Ectodermal cell (in vitro differentiated cells): ENCODE data around the gene BMI1.
A peak's percentile ranks its signal among the peaks of the same experiment; 100 is the strongest.
"Not testable (repeated sequence)": the region's sequence is repeated elsewhere in the genome, so short reads cannot be mapped to it uniquely, and the experiment has no call there.

ENCODE experiments used
- H3K27ac ChIP-seq: 2 replicates; pipeline ENCODE4 v1.7.0; 2013; ENCODE audit warnings: mild to moderate bottlenecking, low read depth, low read length; ENCODE audit not compliant: insufficient read depth, poor library complexity, severe bottlenecking
- H3K27me3 ChIP-seq: 2 replicates; pipeline ENCODE4 v1.7.0; 2013; ENCODE audit warnings: mild to moderate bottlenecking, low read length; ENCODE audit not compliant: insufficient read depth, control insufficient read depth, poor library complexity, severe bottlenecking
- H3K36me3 ChIP-seq: one replicate; pipeline ENCODE4 v1.7.0; 2013; ENCODE audit warnings: low read length; ENCODE audit not compliant: control insufficient read depth, insufficient read depth
- H3K4me1 ChIP-seq: one replicate; pipeline ENCODE4 v1.7.0; 2013; ENCODE audit warnings: low read length; ENCODE audit not compliant: control insufficient read depth, insufficient read depth
- H3K4me3 ChIP-seq: 2 replicates; pipeline ENCODE4 v1.7.0; 2013; ENCODE audit warnings: low read depth, low read length, control low read depth; ENCODE audit not compliant: insufficient read depth
- H3K9me3 ChIP-seq: 2 replicates; pipeline ENCODE4 v1.7.0; 2013; ENCODE audit warnings: mild to moderate bottlenecking, low read length, moderate library complexity; ENCODE audit not compliant: control insufficient read depth
- whole genome bisulfite sequencing, 2 experiments: methylation state at CpG; one replicate each; pipeline ENCODE4 v1.1.7; 2013; ENCODE audit warnings: missing lambda C conversion rate in 2 of 2; 5-methylcytosine and 5-hydroxymethylcytosine counted together

BMI1 gene

DNA sequence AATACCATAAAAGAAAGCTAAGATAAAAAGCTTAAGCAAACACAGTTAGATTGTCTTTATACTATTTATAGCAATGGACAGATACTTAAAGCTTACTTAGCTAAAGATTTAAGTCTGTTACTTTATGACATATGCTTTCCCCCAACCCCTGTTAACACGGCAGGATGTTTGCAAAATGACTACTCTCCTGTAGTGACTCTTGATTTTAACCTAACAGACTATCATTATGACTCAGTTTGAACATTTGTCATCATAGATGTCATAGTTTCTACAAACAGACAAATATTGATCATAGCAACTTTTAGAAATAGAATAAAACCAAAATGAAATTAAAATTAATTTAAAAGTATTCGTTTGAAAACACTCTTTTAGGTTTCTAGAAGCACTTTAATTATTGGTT, 12.5 kb upstream of the BMI1 start:
- no peaks in the 10 kb centered on the region for H3K9me3 ChIP-seq
- no peak overlapping the region for H3K4me3 ChIP-seq
- H3K36me3 ChIP-seq, result no peaks in the 10 kb centered on the region
- no peak overlapping the region for H3K27ac ChIP-seq
- WGBS, 2 experiments, result 96 to 100% methylated on average over 1 of the region's 2 CpGs
- no peaks in the 10 kb centered on the region for H3K4me1 ChIP-seq
- peaks cover 6% of the 10 kb centered on the region for H3K27me3 ChIP-seq

DNA sequence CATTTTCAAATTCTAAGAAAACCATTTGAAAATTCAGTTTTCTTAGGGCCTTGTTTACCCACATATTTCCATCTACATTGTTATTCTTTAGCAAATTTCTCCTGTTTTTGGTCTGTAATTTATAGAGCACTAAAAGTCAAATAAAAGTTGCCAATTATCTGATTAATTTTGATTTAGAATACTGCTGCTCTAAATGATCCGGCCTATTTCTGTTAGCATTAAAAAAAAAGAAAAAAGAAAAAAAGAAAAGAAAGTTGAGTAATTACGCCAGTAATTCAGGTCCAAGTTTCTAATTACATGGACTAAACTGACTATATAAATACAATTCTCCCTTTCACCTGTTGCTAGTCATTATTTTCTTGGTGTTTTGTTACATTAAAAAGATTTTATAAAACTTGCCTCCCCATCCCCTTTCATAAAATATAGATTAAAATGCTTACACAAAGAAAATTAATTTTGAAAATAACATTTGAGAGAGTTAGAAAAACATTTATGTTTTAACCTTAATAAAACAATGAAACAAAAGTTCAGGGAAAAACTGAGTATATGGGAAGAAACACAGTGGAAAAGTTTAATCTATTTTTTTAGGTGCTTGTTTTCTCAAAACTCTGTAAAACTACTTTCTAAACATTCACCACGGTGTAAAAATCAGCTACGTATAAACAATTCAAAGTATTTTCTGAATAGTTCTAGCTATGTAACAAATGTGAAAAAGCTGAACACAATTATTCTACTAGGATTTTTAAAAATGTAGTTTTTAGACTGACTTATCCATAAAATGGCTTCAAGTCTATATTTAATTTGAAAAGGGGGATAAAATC, 11.5 kb upstream of the BMI1 start:
- Histone ChIP-seq H3K4me1 (no peaks in the 10 kb centered on the region), H3K9me3 (no peaks in the 10 kb centered on the region), H3K27ac (no peak overlapping the region), H3K4me3 (no peak overlapping the region), H3K36me3 (no peaks in the 10 kb centered on the region), H3K27me3 (peaks cover 16% of the 10 kb centered on the region)
- WGBS, 2 experiments, result 80 to 100% methylated on average over 1 of the region's 4 CpGs

DNA sequence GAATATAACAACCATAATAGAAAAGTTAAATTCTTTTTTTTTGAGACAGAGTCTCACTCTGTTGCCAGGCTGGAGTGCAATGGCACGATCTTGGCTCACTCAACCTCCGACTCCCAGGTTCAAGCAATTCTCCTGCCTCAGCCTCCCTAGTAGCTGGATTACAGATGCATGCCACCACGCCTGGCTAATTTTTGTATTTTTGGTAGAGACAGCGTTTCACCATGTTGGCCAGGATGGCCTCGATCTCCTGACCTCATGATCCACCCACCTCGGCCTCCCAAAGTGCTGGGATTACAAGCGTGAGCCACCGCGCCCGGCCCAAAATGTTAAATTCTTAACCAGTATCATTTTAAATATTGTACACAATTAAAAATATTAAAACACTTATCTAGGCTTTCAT, 10.9 kb upstream of the BMI1 start:
- H3K27ac ChIP-seq, H3K9me3 ChIP-seq, H3K4me1 ChIP-seq, H3K4me3 ChIP-seq, H3K36me3 ChIP-seq: not testable (repeated sequence)
- WGBS, 2 experiments, result 87 to 93% methylated on average over 9 to 10 of the region's 10 CpGs
- peaks cover 22% of the 10 kb centered on the region for H3K27me3 ChIP-seq

DNA sequence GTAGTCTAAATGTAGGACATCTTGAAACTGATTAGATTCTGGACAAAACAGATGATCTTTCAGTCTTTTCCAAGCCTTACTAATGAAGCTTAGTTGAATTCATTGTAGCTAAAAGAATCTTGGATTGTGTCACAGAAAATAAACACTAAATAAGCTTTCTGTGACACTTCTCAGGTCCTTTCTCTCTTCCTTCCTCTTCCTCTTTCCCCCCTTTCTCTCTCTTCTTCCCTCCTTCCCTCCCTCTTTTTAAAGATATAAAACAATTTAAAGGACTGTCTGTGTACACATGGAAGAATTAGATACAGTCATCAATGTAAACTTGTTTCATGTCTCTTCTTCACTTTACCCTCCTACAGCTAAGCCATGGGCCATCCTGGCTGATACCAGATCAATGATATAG, 10.0 kb upstream of the BMI1 start:
- H3K9me3 ChIP-seq, result no peaks in the 10 kb centered on the region

DNA sequence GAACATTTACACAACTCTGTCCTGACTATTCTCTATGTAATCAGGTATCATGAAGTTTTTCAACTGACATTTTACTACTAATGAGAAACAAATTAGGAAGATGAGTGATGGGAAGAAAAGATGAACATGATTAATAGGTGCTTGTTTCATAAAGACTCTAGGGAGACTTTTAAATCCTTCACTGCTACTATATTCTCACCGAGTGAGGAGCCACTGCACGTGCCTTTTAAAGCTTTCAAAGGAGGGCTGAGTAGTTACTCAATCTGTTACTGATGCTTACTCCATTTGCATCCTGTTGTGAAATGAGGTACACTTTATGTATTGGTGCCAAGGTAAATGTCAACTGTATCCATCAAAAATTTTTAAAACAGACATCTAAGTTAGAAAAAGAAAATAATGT, 6.0 kb upstream of the BMI1 start:
- 5 to 6% methylated on average over 2 of the region's 2 CpGs for WGBS, 2 experiments
- Histone ChIP-seq H3K9me3 (no peaks in the 10 kb centered on the region), H3K27me3 (peaks cover 62% of the 10 kb centered on the region), H3K4me3 (no peak overlapping the region), H3K36me3 (no peaks in the 10 kb centered on the region), H3K4me1 (peaks cover 5% of the 10 kb centered on the region), H3K27ac (no peak overlapping the region)

More for the DNA sequence above, 10.0 kb upstream of the BMI1 start:
- no peaks in the 10 kb centered on the region for H3K4me1 ChIP-seq
- H3K36me3 ChIP-seq, result no peaks in the 10 kb centered on the region
- H3K27me3 ChIP-seq, result peaks cover 31% of the 10 kb centered on the region
- no peak overlapping the region for H3K4me3 ChIP-seq
- H3K27ac ChIP-seq, result no peak overlapping the region

DNA sequence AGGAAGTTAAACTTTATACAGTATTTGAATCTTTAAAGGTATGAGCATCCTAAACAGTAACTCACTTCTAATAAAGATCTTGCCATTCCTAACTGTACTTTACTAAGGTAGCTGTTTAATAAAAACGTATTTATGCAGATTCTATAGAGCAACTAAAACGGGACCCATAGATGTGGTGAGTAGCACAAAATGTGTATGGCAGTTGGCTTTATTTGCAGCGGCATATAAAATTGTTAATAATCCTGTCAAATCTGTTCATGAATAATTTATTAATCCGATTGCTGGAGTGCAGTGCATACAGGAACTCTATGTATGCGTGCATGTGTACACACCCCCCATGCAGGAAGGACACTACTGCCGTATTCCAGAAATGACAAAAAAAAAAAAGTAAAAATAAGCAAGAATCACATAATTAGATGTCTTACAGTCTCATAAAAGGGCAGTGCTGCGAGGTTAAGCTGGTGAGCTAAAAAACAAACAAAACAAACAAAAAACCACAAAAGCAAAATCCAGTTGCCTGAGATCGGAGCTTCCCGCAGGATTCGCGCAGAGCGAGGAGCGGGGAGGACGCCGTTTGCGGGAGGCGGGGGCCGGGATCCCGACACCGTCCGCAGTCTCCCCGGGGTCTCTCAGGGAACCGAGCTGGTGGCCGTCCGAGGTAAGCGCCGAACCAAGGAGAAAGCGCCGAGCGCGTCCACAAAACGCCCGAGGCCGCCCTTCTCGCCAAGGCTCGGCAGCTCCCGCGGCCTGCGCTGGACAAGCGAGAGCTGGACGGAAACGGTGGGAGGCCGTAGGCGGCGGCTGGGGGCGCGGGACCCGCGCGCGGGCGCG, 5.2 kb upstream of the BMI1 start:
- Histone ChIP-seq H3K4me3 (peak overlapping the region; percentile 64), H3K4me1 (peaks cover 5% of the 10 kb centered on the region), H3K9me3 (no peaks in the 10 kb centered on the region), H3K27ac (no peak overlapping the region), H3K27me3 (peaks cover 67% of the 10 kb centered on the region), H3K36me3 (no peaks in the 10 kb centered on the region)
- 1% methylated on average over 51 to 53 of the region's 53 CpGs for WGBS, 2 experiments

DNA sequence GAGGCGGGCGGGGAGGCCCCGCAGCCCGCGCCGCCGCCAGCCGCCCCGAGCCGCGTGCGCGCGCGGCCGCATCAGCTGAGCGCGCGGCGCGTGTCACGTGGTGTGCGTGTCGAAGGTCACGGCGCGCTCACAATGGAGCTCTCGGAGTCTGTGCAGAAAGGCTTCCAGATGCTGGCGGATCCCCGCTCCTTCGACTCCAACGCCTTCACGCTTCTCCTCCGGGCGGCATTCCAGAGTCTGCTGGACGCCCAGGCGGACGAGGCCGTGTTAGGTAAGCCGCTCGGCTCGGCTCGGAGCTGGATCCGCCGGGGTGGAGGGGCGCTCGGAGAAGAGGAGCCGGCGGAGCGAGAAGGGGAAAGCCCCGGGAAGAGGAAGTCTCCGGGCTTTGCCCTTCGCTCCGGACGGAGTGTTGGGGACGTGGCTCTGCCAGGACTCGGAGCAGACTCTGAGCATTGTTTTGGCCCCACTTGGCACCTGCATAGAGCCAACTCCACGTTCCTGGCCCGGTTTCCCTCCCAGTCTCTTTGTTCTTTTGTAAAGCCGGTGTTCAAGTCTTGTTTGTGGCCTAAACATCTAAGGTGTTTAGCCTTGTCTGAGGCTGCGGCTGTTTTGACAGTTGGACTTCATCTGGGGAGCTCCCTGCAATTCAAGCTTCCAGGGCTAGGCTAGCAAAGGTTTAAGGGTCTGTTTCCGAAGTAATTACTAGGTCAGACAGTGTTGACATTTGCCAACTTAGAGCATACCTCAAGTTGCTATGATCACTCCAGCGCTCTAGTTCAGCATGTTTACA, 4.4 kb upstream of the BMI1 start, which contains the start of gene COMMD3:
COMMD3 (plus strand) TSS at position 103 of the 790 bp plus-strand sequence; CDS start at position 133, 30 bp downstream.
- peak within 1 kb of the TSS; percentile 64 for H3K4me3 ChIP-seq
- WGBS, 2 experiments, result 0% methylated on average over 63 of the region's 63 CpGs
- H3K27ac ChIP-seq, result peak within 1 kb of the TSS; percentile 76

DNA sequence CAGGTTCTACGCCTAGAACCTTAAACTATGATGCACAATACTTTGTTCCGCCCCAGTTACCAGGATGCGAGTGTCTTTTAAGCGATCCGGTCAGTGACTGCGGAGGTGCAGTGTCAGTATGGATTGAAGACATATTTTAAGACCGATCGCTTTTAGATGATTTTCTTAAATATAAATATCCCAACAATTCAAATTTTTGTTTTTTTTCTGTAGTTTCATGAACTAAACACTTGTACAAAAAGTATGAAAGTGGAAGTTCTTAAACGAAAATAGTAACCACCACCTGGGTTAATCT, 3.9 kb upstream of the BMI1 start:
- Histone ChIP-seq H3K4me1 (peaks cover 5% of the 10 kb centered on the region), H3K4me3 (peak overlapping the region; percentile 64), H3K9me3 (no peaks in the 10 kb centered on the region), H3K27ac (no peak overlapping the region), H3K27me3 (peaks cover 69% of the 10 kb centered on the region), H3K36me3 (no peaks in the 10 kb centered on the region)
- WGBS, 2 experiments, result 3 to 4% methylated on average over 6 of the region's 9 CpGs

More for the DNA sequence above, 4.4 kb upstream of the BMI1 start, which contains the start of gene COMMD3:
- peaks cover 67% of the 10 kb centered on the region for H3K27me3 ChIP-seq
- no peaks in the 10 kb centered on the region for H3K36me3 ChIP-seq
- no peaks in the 10 kb centered on the region for H3K9me3 ChIP-seq
- peaks cover 5% of the 10 kb centered on the region for H3K4me1 ChIP-seq

DNA sequence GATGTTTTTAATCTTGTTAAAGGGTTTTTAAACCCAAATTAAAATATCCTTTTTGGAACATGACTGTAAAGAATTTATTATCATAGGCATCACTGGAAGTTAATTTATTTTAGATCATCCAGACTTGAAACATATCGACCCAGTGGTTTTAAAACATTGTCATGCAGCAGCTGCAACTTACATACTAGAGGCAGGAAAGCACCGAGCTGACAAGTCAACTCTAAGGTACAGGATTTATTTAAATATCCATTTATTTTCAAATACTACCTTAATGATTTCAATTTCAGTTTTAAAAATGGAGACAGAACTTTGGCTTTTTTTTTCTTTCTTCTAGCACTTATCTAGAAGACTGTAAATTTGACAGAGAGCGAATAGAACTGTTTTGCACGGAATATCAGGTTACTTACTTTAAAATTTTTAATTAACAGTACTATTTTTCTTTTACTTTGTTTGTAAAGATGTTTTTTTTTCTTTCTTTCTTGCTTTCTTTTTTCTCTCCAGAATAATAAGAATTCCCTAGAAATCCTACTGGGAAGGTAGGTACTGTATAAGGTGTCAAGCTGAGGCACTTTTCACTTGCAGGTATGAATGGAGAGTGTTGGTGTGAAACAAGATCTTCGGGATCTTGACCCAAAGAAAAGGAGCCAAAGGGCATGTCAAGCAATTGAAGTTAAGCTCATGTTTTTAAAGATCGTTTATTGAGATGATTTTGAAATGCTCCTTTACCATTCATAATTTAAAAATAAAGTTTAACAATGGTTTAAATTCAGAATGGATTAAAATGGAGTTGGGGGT, 2.9 kb upstream of the BMI1 start:
- Histone ChIP-seq H3K36me3 (no peaks in the 10 kb centered on the region), H3K9me3 (no peaks in the 10 kb centered on the region), H3K27me3 (peaks cover 77% of the 10 kb centered on the region), H3K4me1 (peaks cover 11% of the 10 kb centered on the region), H3K27ac (no peak overlapping the region), H3K4me3 (no peak overlapping the region)
- WGBS, 2 experiments, result 1 to 4% methylated on average over 3 to 4 of the region's 6 CpGs
